ENCODE data around the gene SNX8. TPM values are rescaled to one million over a fixed set of nuclear protein-coding genes. Genes with fewer than 3 reads are reported as not detected.

Gene SNX8
- total and polyA plus RNA-seq, 4 experiments from 2014 or later: 6.6 to 9.9 (median 7.2) TPM

GRCh38 chr7:2261611-2262010 is 52.6 kb downstream of the SNX8 start:
- H3K9me3 Mint-ChIP-seq: no peaks in the 10 kb centered on the region
- DNase-seq: peak in 1 of 5 donors; percentile 10
- CTCF ChIA-PET (ENCODE audit: partially characterized antibody): no interaction called here
- H3K27me3 Mint-ChIP-seq: no peaks in the 10 kb centered on the region
- no peaks in the 10 kb centered on the region for H3K9me3 ChIP-seq (ENCODE audit: control insufficient read depth in 1 of 2, low read length in 2 of 2)
- peak overlapping the region; percentile 32 to 95 (median 75) for H3K27ac Mint-ChIP-seq
- H3K36me3 Mint-ChIP-seq: peaks cover 8 to 13% of the 10 kb centered on the region in 2 donors
- no peak overlapping the region for H3K4me3 ChIP-seq (ENCODE audit: low read length in 2 of 2)
- H3K27ac ChIP-seq (ENCODE audit: low read depth, low read length): no peak overlapping the region
- peaks cover 2 to 17% (median 8%) of the 10 kb centered on the region in 4 donors for H3K4me1 Mint-ChIP-seq
- POLR2A ChIA-PET (ENCODE audit: partially characterized antibody): interaction anchor here (0.9 kb wide), 1 partner anchor 729 kb away, joined by 3 read pairs; no protein-coding TSS in a partner anchor
- H3K4me3 Mint-ChIP-seq: peak overlapping the region; percentile 18 to 73 (median 62)
- H3K36me3 ChIP-seq (ENCODE audit: insufficient read depth, low read length): no peaks in the 10 kb centered on the region
- intact Hi-C loops (cut with micrococcal nuclease): no loop called here
- H3K27me3 ChIP-seq (ENCODE audit: insufficient read depth, low read length): no peaks in the 10 kb centered on the region
- no peaks in the 10 kb centered on the region for H3K4me1 ChIP-seq (ENCODE audit: insufficient read depth, low read length)

GRCh38 chr7:2260820-2261219 is 53.4 kb downstream of the SNX8 start:
- no peak overlapping the region for H3K27ac ChIP-seq (ENCODE audit: low read depth, low read length)
- DNase-seq: no peak
- POLR2A ChIA-PET (ENCODE audit: partially characterized antibody): no interaction called here
- peaks cover 13% of the 10 kb centered on the region in 2 donors for H3K36me3 Mint-ChIP-seq
- peaks cover 2 to 17% (median 8%) of the 10 kb centered on the region in 4 donors for H3K4me1 Mint-ChIP-seq
- H3K27me3 ChIP-seq (ENCODE audit: insufficient read depth, low read length): no peaks in the 10 kb centered on the region
- H3K4me3 Mint-ChIP-seq: no peak overlapping the region
- H3K36me3 ChIP-seq (ENCODE audit: insufficient read depth, low read length): no peaks in the 10 kb centered on the region
- intact Hi-C loops (cut with micrococcal nuclease): no loop called here
- no peak overlapping the region for H3K4me3 ChIP-seq (ENCODE audit: low read length in 2 of 2)
- no peak overlapping the region for H3K27ac Mint-ChIP-seq
- no peaks in the 10 kb centered on the region for H3K27me3 Mint-ChIP-seq
- no peaks in the 10 kb centered on the region for H3K9me3 Mint-ChIP-seq
- H3K9me3 ChIP-seq (ENCODE audit: control insufficient read depth in 1 of 2, low read length in 2 of 2): no peaks in the 10 kb centered on the region
- CTCF ChIA-PET (ENCODE audit: partially characterized antibody): interaction anchor here (0.7 kb wide), 1 partner anchor 15 kb away, joined by 3 read pairs; no protein-coding TSS in a partner anchor
- no peaks in the 10 kb centered on the region for H3K4me1 ChIP-seq (ENCODE audit: insufficient read depth, low read length)

- no peaks in the 10 kb centered on the region for H3K27me3 Mint-ChIP-seq
- peaks cover 11 to 12% of the 10 kb centered on the region in 2 donors for H3K36me3 Mint-ChIP-seq
- ChIA-PET POLR2A (ENCODE audit: partially characterized antibody) (no interaction called here), CTCF (ENCODE audit: partially characterized antibody) (interaction anchor here (0.8 kb wide), 1 partner anchor 18 kb away, joined by 3 read pairs; the partner anchor contains the start of genes MRM2 and NUDT1)
- no peaks in the 10 kb centered on the region for H3K36me3 ChIP-seq (ENCODE audit: insufficient read depth, low read length)
- no peaks in the 10 kb centered on the region for H3K9me3 Mint-ChIP-seq
- no peak overlapping the region for H3K4me3 Mint-ChIP-seq
- no peaks in the 10 kb centered on the region for H3K27me3 ChIP-seq (ENCODE audit: insufficient read depth, low read length)
- H3K4me1 Mint-ChIP-seq: peaks cover 2 to 21% (median 8%) of the 10 kb centered on the region in 4 donors
- H3K4me3 ChIP-seq (ENCODE audit: low read length in 2 of 2): no peak overlapping the region
- H3K27ac Mint-ChIP-seq: peak overlapping the region in 3 of 7 donors; percentile 6 to 76 (median 8)
- H3K4me1 ChIP-seq (ENCODE audit: insufficient read depth, low read length): no peaks in the 10 kb centered on the region
- intact Hi-C loops (cut with micrococcal nuclease): no loop called here
- no peak for DNase-seq
- H3K27ac ChIP-seq (ENCODE audit: low read depth, low read length): no peak overlapping the region
- H3K9me3 ChIP-seq (ENCODE audit: control insufficient read depth in 1 of 2, low read length in 2 of 2): no peaks in the 10 kb centered on the region
Measured at GRCh38 chr7:2259480-2259879, 54.8 kb downstream of the SNX8 start.

DNA sequence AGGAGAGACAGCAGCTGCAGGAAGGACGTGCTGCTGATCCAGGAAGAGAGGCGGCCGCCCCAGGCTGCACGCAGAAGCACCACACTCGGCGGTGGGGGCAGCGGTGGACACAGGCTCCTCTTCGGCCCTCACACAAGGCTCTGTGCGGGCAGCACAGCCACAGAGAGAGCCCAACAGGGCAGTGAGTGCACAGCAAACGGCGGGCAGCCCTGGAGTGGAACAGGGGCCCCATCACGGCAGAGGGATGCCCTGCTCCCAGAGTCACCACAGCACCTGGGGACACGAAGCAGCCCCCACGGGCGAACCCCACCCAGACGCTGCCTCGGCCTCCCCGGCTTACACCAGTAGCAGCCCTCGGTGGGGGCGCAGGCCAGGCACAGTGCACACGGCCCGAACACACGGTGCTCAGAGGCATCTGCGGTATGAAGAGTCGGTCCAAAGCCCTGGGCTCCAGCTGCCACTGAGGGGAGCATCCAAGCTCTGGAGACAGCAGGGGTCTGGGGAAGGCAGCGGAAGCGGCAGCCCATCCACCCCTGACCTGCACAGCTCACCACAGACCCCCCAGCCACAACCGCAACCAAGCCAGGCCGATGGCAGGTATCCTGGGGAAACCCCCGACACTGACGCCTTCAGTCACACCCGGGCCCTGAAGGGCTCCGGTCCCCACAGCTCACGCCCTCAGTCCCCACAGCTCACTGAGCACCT is 55.4 kb downstream of the SNX8 start:
- Histone ChIP-seq H3K27me3 (ENCODE audit: insufficient read depth, low read length) (no peaks in the 10 kb centered on the region), H3K4me1 (ENCODE audit: insufficient read depth, low read length) (no peaks in the 10 kb centered on the region), H3K9me3 (ENCODE audit: control insufficient read depth in 1 of 2, low read length in 2 of 2) (no peaks in the 10 kb centered on the region), H3K27ac (ENCODE audit: low read depth, low read length) (no peak overlapping the region), H3K36me3 (ENCODE audit: insufficient read depth, low read length) (no peaks in the 10 kb centered on the region), H3K4me3 (ENCODE audit: low read length in 2 of 2) (no peak overlapping the region)
- Mint-ChIP-seq H3K4me3 (no peak overlapping the region), H3K9me3 (no peaks in the 10 kb centered on the region), H3K27me3 (no peaks in the 10 kb centered on the region), H3K4me1 (peaks cover 2 to 21% (median 8%) of the 10 kb centered on the region in 4 donors), H3K36me3 (peaks cover 4 to 10% of the 10 kb centered on the region in 2 donors), H3K27ac (no peak overlapping the region)
- intact Hi-C loops (cut with micrococcal nuclease): no loop called here
- POLR2A ChIA-PET (ENCODE audit: partially characterized antibody): no interaction called here
- CTCF ChIA-PET (ENCODE audit: partially characterized antibody): no interaction called here
- no peak for DNase-seq

DNA sequence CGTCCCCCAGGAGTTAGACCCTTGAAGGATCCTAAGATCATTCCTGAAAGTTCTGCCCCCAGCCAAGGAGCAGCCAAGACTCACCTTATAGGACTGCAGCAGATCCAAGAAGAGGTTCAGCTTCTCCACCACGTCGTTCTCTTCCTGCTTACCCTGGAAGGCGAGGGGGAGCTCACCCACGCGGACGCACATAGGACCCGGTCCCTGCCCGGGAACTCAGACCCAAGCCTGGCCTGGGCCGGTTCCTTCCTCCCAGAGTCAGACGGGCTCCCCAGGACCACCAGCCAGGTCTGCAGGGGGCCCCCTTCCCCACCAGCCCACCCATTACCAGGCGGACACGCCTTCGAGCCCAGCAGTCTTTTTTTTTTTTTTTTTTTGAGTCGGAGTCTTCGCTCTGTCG is 56.6 kb downstream of the SNX8 start:
- POLR2A ChIA-PET (ENCODE audit: partially characterized antibody): no interaction called here
- no peaks in the 10 kb centered on the region for H3K27me3 ChIP-seq (ENCODE audit: insufficient read depth, low read length)
- CTCF ChIA-PET (ENCODE audit: partially characterized antibody): no interaction called here

DNA sequence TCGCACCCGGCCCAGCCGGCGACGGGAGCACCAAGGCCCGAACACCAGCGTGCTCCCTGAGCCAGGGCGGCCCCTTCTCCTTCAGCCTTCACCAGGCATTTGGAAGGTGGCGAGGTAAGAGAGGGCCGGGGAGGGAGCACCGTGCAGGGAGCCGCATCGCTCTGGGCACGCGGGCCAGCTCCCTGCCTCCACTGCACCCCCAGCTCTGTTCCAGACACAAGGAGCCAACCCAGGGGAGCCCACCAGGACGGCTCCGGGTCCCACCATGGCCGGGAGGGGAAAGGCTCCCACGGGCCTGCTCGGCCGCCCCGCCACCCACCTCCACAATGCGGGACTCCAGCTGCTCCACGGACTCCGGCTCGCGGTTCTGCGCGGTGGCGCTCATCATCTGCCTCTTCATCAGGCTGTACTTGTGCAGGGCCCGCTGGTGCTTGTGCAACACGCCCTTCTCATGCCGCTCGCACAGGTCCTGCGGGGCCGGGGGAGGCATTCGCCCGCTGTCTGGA is 57.1 kb downstream of the SNX8 start:
- Histone ChIP-seq H3K4me1 (ENCODE audit: insufficient read depth, low read length) (no peaks in the 10 kb centered on the region), H3K4me3 (ENCODE audit: low read length in 2 of 2) (no peak overlapping the region), H3K27ac (ENCODE audit: low read depth, low read length) (no peak overlapping the region), H3K27me3 (ENCODE audit: insufficient read depth, low read length) (no peaks in the 10 kb centered on the region), H3K36me3 (ENCODE audit: insufficient read depth, low read length) (no peaks in the 10 kb centered on the region), H3K9me3 (ENCODE audit: control insufficient read depth in 1 of 2, low read length in 2 of 2) (no peaks in the 10 kb centered on the region)
- H3K36me3 Mint-ChIP-seq: peaks cover 0 to 10% of the 10 kb centered on the region in 2 donors
- H3K27me3 Mint-ChIP-seq: no peaks in the 10 kb centered on the region
- no peak overlapping the region for H3K27ac Mint-ChIP-seq
- intact Hi-C loops (cut with micrococcal nuclease): no loop called here
- no peak for DNase-seq
- ChIA-PET POLR2A (ENCODE audit: partially characterized antibody) (no interaction called here), CTCF (ENCODE audit: partially characterized antibody) (no interaction called here)
- no peak overlapping the region for H3K4me3 Mint-ChIP-seq
- no peaks in the 10 kb centered on the region for H3K9me3 Mint-ChIP-seq
- peaks cover 2 to 16% (median 8%) of the 10 kb centered on the region in 4 donors for H3K4me1 Mint-ChIP-seq

More for the DNA sequence above, 56.6 kb downstream of the SNX8 start:
- Histone ChIP-seq H3K27ac (ENCODE audit: low read depth, low read length) (no peak overlapping the region), H3K4me1 (ENCODE audit: insufficient read depth, low read length) (no peaks in the 10 kb centered on the region), H3K9me3 (ENCODE audit: control insufficient read depth in 1 of 2, low read length in 2 of 2) (no peaks in the 10 kb centered on the region), H3K36me3 (ENCODE audit: insufficient read depth, low read length) (no peaks in the 10 kb centered on the region), H3K4me3 (ENCODE audit: low read length in 2 of 2) (no peak overlapping the region)
- Mint-ChIP-seq H3K4me3 (no peak overlapping the region), H3K36me3 (peaks cover 3 to 10% of the 10 kb centered on the region in 2 donors), H3K27me3 (no peaks in the 10 kb centered on the region), H3K4me1 (peaks cover 2 to 21% (median 8%) of the 10 kb centered on the region in 4 donors), H3K27ac (no peak overlapping the region), H3K9me3 (no peaks in the 10 kb centered on the region)
- DNase-seq: no peak
- intact Hi-C loops (cut with micrococcal nuclease): no loop called here

- CTCF ChIA-PET (ENCODE audit: partially characterized antibody): no interaction called here
- peaks cover 0 to 10% of the 10 kb centered on the region in 2 donors for H3K36me3 Mint-ChIP-seq
- no peak overlapping the region for H3K4me3 Mint-ChIP-seq
- no peaks in the 10 kb centered on the region for H3K9me3 ChIP-seq (ENCODE audit: control insufficient read depth in 1 of 2, low read length in 2 of 2)
- intact Hi-C loops (cut with micrococcal nuclease): no loop called here
- no peaks in the 10 kb centered on the region for H3K4me1 ChIP-seq (ENCODE audit: insufficient read depth, low read length)
- H3K27ac Mint-ChIP-seq: no peak overlapping the region
- H3K27ac ChIP-seq (ENCODE audit: low read depth, low read length): no peak overlapping the region
- peaks cover under 1 to 10% (median 3%) of the 10 kb centered on the region in 4 donors for H3K4me1 Mint-ChIP-seq
- no peaks in the 10 kb centered on the region for H3K36me3 ChIP-seq (ENCODE audit: insufficient read depth, low read length)
- H3K27me3 Mint-ChIP-seq: no peaks in the 10 kb centered on the region
- H3K4me3 ChIP-seq (ENCODE audit: low read length in 2 of 2): no peak overlapping the region
- H3K9me3 Mint-ChIP-seq: no peaks in the 10 kb centered on the region
- no peak for DNase-seq
- no peaks in the 10 kb centered on the region for H3K27me3 ChIP-seq (ENCODE audit: insufficient read depth, low read length)
- POLR2A ChIA-PET (ENCODE audit: partially characterized antibody): no interaction called here
Measured at GRCh38 chr7:2256306-2257045, 57.8 kb downstream of the SNX8 start.

All from CD4-positive, alpha-beta memory T cell (primary cell).